GM06990 (cell line): ENCODE results near the gene TMCO4.

Experiments used
- DNase-seq: peaks from one replicate; pipeline ENCODE4 v3.0.0-alpha.2; 2011; ENCODE audit not compliant: insufficient read length; ENCODE audit errors: extremely low read depth
- H3K27me3 ChIP-seq: replicated peaks from 2 replicates; pipeline ENCODE4 v1.6.0; 2011; ENCODE audit warnings: low read length; ENCODE audit not compliant: control insufficient read depth, insufficient read depth
- H3K36me3 ChIP-seq: 2 replicates; pipeline ENCODE4 v1.5.1; 2011; ENCODE audit warnings: low read length; ENCODE audit not compliant: control insufficient read depth, insufficient read depth
- H3K4me3 ChIP-seq: replicated peaks from 2 replicates; pipeline ENCODE4 v1.5.1; 2011; ENCODE audit warnings: low read depth, mild to moderate bottlenecking, control low read depth, low read length
- CTCF ChIP-seq: IDR thresholded peaks from 2 replicates; pipeline ENCODE4 v1.5.1; 2011; ENCODE audit warnings: low read length, control low read depth, mild to moderate bottlenecking, inconsistent platforms; ENCODE audit not compliant: insufficient read depth, poor library complexity, severe bottlenecking

The TMCO4 gene

DNA sequence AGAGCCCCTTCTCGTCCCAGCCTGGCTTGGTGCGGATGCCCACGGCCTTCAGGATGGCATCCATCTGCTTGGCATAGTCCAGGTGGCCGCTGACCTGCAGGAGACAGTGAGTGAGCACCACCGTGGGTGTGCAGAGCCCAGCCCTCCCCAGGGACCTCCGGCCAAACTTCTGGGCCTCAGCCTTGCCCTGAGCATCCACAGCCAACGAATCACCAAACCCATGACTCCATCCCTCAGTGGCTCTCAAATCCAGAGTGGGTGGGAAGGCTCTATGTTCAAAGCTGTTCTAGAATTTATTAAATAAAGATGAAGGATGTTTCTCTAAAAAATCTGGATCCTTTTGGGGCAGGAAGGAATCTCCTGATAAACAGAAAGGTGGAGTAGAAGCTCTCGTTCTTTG, 116.4 kb downstream of the TMCO4 start:
- no peaks in the 10 kb centered on the region; the same call in none of the 2 replicates for H3K36me3 ChIP-seq
- H3K4me3 ChIP-seq: no peak overlapping the region
- no peak for DNase-seq
- no peaks in the 10 kb centered on the region for H3K27me3 ChIP-seq
- no peak for TF ChIP-seq CTCF

DNA sequence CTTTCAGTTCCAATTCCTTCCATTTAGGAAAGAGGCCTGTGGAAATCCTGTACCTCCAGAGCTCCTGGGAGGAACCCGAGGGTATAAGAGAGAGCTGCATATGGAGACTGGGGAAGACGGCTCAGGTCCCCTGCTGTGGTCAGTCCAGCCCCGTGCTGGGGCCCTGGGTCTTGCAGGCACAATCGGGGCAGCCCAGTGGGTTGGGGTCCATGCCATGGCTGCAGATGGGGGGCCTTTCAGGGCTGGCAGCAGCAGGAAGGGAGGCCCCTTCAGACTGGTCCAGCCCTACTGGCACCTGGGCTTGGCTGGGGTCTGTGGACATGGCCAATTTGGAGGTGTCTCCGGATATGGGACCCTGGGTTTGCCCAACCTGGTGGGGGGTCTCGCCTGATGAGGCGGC, 116.8 kb downstream of the TMCO4 start:
- Histone ChIP-seq H3K36me3 (no peaks in the 10 kb centered on the region; the same call in 1 of the 2 replicates), H3K27me3 (no peaks in the 10 kb centered on the region), H3K4me3 (no peak overlapping the region)
- no peak for DNase-seq
- no peak for TF ChIP-seq CTCF

GRCh38 chr1:19682257-19682656, 117.5 kb downstream of the TMCO4 start:
- no peak for DNase-seq
- no peak overlapping the region for H3K4me3 ChIP-seq
- no peaks in the 10 kb centered on the region for H3K36me3 ChIP-seq
- no peak for TF ChIP-seq CTCF
- no peaks in the 10 kb centered on the region for H3K27me3 ChIP-seq

DNA sequence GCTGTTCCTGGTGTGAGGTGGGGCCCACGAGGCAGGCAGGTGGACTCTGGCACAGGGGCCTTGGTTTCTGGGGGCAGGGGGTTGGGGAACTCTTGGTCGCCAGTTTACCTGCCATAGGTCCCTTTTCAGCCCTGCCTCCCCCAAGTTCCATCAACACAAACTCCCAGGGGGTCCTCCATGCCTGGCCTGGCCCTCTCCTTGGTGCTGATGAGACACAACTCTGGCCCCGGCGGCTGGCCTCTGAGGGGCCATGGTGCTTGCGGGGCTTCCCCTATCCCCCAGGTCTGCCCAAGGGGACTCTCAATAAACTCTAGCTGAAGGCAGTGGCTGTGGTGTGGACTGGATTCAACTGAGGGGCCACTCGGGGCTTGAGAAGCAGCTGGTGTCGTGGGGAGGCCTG, 119.1 kb downstream of the TMCO4 start:
- TF ChIP-seq CTCF: no peak
- Histone ChIP-seq H3K36me3 (no peaks in the 10 kb centered on the region), H3K4me3 (no peak overlapping the region), H3K27me3 (no peaks in the 10 kb centered on the region; the same call in 1 of the 2 replicates)
- DNase-seq: no peak

DNA sequence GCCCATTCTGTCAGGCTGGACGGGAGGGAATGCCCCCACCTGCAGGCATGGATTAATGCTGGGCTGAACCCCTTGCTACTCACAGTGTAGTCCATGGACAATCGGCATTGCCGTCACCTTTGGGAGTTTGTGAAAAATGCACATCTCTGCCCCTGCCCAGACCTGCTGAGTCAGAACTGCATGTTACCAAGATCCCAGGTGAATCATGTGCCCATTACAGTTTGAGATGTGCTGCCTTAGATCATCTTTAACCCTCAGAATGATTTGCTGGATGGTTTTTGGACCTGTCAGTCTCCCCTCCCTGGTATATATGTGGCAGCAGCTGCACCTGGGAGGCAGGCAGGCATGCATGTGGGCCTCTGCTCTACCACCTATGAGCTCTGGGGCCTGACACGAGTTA, 120.0 kb downstream of the TMCO4 start:
- H3K4me3 ChIP-seq: no peak overlapping the region
- no peaks in the 10 kb centered on the region; the same call in 1 of the 2 replicates for H3K27me3 ChIP-seq
- no peak for DNase-seq
- no peaks in the 10 kb centered on the region for H3K36me3 ChIP-seq
- TF ChIP-seq CTCF: no peak

GRCh38 chr1:19678931-19679453, 120.7 kb downstream of the TMCO4 start:
- no peak for DNase-seq
- no peak for TF ChIP-seq CTCF
- H3K27me3 ChIP-seq: no peaks in the 10 kb centered on the region; the same call in 1 of the 2 replicates
- H3K36me3 ChIP-seq: no peaks in the 10 kb centered on the region
- no peak overlapping the region for H3K4me3 ChIP-seq
